Suprapubic skin (tissue), 4 donors: ENCODE data around the gene TMEM62. TPM values are rescaled to one million over a fixed set of nuclear protein-coding genes. Genes with fewer than 3 reads are reported as not detected.
A peak's percentile ranks its signal among the peaks of the same experiment; 100 is the strongest.

ENCODE experiments used
- DNase-seq, 2 donors: peaks; one replicate each; pipeline ENCODE4 v3.0.0-alpha.2; 2019; ENCODE audit warnings: low spot score in 2 of 2
- H3K27ac ChIP-seq: fragments of 200-600 bp; sonication (generic); one replicate; pipeline ENCODE4 v1.5.1; 2019
- H3K27me3 ChIP-seq: fragments of 200-600 bp; sonication (generic); one replicate; pipeline ENCODE4 v1.5.1; 2019
- H3K36me3 ChIP-seq: fragments of 200-600 bp; sonication (generic); one replicate; pipeline ENCODE4 v1.5.1; 2019
- H3K4me1 ChIP-seq: fragments of 200-600 bp; sonication (generic); one replicate; pipeline ENCODE4 v1.5.1; 2019
- H3K4me3 ChIP-seq: fragments of 200-600 bp; sonication (generic); one replicate; pipeline ENCODE4 v1.5.1; 2019; ENCODE audit warnings: mild to moderate bottlenecking
- H3K9me3 ChIP-seq: fragments of 200-600 bp; sonication (generic); one replicate; pipeline ENCODE4 v1.5.1; 2019
- EP300 ChIP-seq: sonication (generic); formaldehyde crosslinking; IDR thresholded peaks from one replicate; pipeline ENCODE4 v1.6.1; 2017; ENCODE audit warnings: antibody characterized with exemption
- POLR2A ChIP-seq, 2 donors: fragments of 450-650 bp; IDR thresholded peaks; one replicate each; pipeline ENCODE4 v1.6.1; 2017; ENCODE audit warnings: antibody characterized with exemption in 2 of 2, mild to moderate bottlenecking in 2 of 2, moderate library complexity in 2 of 2
- POLR2AphosphoS5 ChIP-seq, 3 donors: sonication (generic); formaldehyde crosslinking; IDR thresholded peaks; one replicate each; pipeline ENCODE4 v1.6.1; 2017; ENCODE audit warnings: antibody characterized with exemption in 3 of 3
- WGBS: methylation state at CpG from one replicate; pipeline ENCODE4 v1.1.5; 2018; 5-methylcytosine and 5-hydroxymethylcytosine counted together
- total RNA-seq, 4 donors: library from RNA; depleted of rRNA; stranded (reverse); fragments of >200 nt; gene quantifications; one replicate each; pipeline ENCODE4 v1.1.0, GENCODE V29; 2016
- TF ChIP-seq, protein P1 (sequence below), 2 donors: fragments of 200-600 bp in 1 of 2; fragments of 450-650 bp in 1 of 2; sonication (generic) in 1 of 2; IDR thresholded peaks; one replicate each; pipeline ENCODE4 v1.5.1; 2016 to 2019; ENCODE audit warnings: antibody characterized with exemption in 2 of 2, mild to moderate bottlenecking in 1 of 2, moderate library complexity in 1 of 2

TMEM62 gene
- total RNA-seq, 4 donors from 2014 or later, result 12.5 to 31.3 (median 20.3) TPM

DNA sequence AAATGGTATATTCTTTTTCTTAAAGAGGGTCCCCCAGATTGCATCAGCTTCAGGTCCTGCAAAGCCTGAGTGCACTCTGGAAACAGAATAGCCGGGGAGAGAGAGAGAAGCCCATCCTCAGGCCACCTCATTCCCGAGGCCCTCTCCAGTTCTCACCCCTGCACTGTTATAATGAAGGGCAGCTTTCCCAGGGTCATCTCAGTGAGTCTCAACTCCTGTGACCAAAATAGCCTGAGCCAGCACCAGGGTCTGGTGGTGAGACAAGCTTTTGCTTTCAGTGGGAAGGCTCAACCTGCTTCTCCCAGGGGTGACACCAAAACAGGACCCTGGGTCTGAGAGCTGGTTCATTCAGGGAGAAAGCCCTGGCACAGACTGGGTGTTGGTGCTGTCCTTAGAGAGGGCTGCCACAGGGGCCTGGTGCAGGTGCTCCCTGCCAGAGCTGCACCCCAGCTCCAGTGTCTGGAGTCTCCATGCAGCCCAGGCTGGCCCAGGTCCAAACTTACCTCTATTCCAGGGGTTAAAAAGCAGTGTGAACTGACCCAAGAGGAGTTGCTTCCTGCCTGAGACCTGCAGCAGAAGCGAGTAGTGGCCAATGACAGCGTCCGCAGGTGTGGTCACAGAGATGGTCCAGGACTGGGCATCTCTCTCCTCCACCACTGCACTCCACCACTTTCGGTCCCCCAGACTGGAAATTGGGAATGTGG is 81.4 kb downstream of the TMEM62 start:
- Histone ChIP-seq H3K27ac (no peak overlapping the region), H3K4me1 (peaks cover 9% of the 10 kb centered on the region), H3K27me3 (no peaks in the 10 kb centered on the region), H3K4me3 (no peak overlapping the region), H3K9me3 (no peaks in the 10 kb centered on the region), H3K36me3 (no peaks in the 10 kb centered on the region)
- TF ChIP-seq EP300 (no peak), POLR2A (IDR thresholded peaks at IDR 0.05) (no peak), POLR2AphosphoS5 (IDR thresholded peaks at IDR 0.05) (no peak)
- TF ChIP-seq, protein P1, sequence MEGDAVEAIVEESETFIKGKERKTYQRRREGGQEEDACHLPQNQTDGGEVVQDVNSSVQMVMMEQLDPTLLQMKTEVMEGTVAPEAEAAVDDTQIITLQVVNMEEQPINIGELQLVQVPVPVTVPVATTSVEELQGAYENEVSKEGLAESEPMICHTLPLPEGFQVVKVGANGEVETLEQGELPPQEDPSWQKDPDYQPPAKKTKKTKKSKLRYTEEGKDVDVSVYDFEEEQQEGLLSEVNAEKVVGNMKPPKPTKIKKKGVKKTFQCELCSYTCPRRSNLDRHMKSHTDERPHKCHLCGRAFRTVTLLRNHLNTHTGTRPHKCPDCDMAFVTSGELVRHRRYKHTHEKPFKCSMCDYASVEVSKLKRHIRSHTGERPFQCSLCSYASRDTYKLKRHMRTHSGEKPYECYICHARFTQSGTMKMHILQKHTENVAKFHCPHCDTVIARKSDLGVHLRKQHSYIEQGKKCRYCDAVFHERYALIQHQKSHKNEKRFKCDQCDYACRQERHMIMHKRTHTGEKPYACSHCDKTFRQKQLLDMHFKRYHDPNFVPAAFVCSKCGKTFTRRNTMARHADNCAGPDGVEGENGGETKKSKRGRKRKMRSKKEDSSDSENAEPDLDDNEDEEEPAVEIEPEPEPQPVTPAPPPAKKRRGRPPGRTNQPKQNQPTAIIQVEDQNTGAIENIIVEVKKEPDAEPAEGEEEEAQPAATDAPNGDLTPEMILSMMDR (IDR thresholded peaks at IDR 0.05), result no peak
- DNase-seq, result peak in 1 of 2 donors; percentile 33
- 80% methylated on average over 6 of the region's 6 CpGs for WGBS

DNA sequence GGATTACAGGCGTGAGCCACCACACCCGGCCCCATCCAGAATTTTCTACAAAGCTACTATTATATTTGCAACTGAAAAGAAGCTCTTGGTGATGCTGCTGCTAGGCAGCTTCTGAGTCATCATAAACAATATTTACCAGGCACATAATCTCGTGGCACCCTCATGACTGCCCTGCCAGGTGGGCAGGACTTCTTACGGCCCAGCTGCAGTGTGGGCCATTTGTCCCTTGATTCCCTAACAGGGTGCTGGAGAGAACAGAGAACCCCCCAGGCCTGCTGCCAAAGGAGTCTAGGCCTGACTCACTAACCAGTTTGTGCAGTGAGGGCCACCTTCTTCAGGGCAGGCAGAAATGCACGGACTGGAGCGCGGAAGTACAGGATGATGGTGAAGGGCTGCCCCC is 82.6 kb downstream of the TMEM62 start:
- WGBS, result 75% methylated on average over 7 of the region's 7 CpGs
- Histone ChIP-seq H3K36me3 (no peaks in the 10 kb centered on the region), H3K4me1 (peaks cover 9% of the 10 kb centered on the region), H3K4me3 (no peak overlapping the region), H3K27me3 (no peaks in the 10 kb centered on the region), H3K9me3 (no peaks in the 10 kb centered on the region), H3K27ac (no peak overlapping the region)
- no peak for TF ChIP-seq EP300
- TF ChIP-seq, protein P1 (IDR thresholded peaks at IDR 0.05), result no peak
- TF ChIP-seq POLR2A (IDR thresholded peaks at IDR 0.05), result no peak
- TF ChIP-seq POLR2AphosphoS5 (IDR thresholded peaks at IDR 0.05), result no peak
- no peak for DNase-seq

DNA sequence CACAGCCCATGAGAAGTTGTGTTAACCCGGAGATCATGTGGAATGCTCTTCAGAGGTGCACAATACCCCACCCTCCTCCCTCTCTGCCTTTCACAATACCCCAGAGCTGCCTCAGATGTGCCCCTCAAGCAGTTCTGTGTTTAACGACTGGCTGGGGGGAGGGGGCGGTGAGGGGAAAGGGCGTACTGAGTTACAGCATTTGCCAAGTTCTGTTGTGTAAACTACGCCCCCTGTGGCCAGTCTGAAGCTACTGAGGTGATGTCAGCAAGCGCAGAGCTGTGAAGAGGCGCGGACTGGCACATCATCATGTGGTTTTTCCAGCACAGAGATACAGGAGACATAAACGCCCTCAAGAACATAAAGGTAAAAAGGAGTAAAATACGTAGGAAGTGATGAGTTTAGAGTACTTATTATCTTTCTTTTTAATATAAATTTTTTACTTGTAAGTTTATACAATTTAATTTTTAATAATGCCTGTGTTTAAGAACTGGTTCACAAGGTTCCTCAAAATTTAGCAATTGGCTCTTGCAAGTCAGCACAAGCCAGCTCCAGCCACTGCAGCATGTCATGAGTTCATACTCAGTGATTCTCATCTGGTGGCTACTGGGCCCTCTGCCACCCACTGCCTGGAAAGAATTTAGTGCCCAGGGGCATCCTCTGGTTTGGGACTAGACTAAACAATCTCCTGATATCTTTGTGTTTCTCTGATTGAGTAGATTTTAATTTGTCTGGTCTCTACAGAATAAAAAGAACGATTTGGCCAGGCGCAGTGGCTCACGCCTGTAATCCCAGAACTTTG is 85.7 kb downstream of the TMEM62 start:
- Histone ChIP-seq H3K27ac (no peak overlapping the region), H3K36me3 (no peaks in the 10 kb centered on the region), H3K9me3 (no peaks in the 10 kb centered on the region), H3K4me1 (peaks cover 9% of the 10 kb centered on the region), H3K4me3 (no peak overlapping the region), H3K27me3 (no peaks in the 10 kb centered on the region)
- TF ChIP-seq, protein P1 (IDR thresholded peaks at IDR 0.05), result peak in 1 of 2 donors; percentile 38
- TF ChIP-seq POLR2AphosphoS5 (IDR thresholded peaks at IDR 0.05), result no peak
- DNase-seq, result peak in 1 of 2 donors; percentile 55
- 30% methylated on average over 13 of the region's 13 CpGs for WGBS

DNA sequence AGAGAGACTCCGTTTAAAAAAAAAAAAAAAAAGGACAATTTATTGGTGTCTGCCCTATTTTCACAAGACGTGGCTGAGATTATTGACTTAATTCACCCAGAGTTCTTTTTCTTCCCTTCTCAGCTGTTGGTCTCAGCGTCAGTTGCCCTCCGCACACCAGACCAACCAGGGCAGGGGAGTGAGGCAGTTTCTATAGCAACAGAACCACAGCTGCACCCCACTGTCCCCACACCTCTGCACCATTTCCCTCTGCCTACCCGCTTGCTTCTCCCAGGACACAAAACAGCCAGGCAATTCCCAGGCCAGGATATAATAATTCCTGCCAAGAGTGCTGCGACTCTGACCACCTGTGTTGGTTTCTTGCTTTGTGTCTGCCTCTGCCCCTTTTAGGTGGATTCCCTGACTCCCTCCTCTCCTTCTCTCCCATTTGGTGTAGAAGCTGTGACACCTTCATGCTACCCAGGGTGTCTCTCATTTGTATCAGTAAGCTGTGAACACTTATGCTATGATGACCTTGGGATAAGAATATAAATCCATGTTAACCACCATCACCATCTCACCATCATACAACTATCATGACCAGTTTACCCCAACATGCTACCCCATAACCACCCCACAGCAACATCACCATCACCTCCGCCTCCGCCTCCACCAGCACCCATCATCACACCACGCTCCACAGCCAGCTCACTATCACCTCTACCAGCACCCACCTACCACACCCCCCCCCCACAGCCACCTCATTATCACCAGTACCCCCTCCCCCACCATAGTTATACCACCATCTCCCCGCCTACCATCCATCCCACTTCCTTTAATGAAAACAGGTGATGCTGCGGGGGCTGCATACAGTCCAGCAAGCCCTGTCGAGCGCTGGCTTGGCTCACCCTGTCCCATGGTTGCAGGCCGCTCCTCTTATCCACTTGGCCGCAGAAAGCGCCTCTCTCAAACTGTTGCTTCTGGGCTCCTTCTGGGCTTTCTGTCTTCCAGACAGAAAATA is 86.8 kb downstream of the TMEM62 start:
- Histone ChIP-seq H3K4me1 (peaks cover 9% of the 10 kb centered on the region), H3K4me3 (no peak overlapping the region), H3K27ac (no peak overlapping the region), H3K36me3 (no peaks in the 10 kb centered on the region), H3K27me3 (no peaks in the 10 kb centered on the region), H3K9me3 (no peaks in the 10 kb centered on the region)
- TF ChIP-seq EP300 (no peak), POLR2A (IDR thresholded peaks at IDR 0.05) (no peak), POLR2AphosphoS5 (IDR thresholded peaks at IDR 0.05) (no peak)
- TF ChIP-seq, protein P1 (IDR thresholded peaks at IDR 0.05), result no peak
- WGBS, result 85% methylated on average over 16 of the region's 16 CpGs
- DNase-seq, result peak in 1 of 2 donors; percentile 5
